Panc1 (cell line): ENCODE data around the gene CAV1.

Source experiments
- POLR2AphosphoS5 ChIP-seq: IDR thresholded peaks from 2 replicates; pipeline ENCODE4 v1.6.1; 2012; ENCODE audit warnings: mild to moderate bottlenecking, low read depth, low read length, moderate library complexity
- SIN3A ChIP-seq: IDR thresholded peaks from 2 replicates; pipeline ENCODE4 v1.6.1; 2012; ENCODE audit warnings: low read depth, mild to moderate bottlenecking, low read length, moderate library complexity, borderline replicate concordance; ENCODE audit not compliant: insufficient read depth
- TCF7L2 ChIP-seq: IDR thresholded peaks from 2 replicates; pipeline ENCODE4 v1.6.1; 2011; ENCODE audit warnings: mild to moderate bottlenecking, low read depth, low read length, inconsistent platforms
- TF ChIP-seq, protein P1 (sequence below): fragments of 450-650 bp; IDR thresholded peaks from 2 replicates; pipeline ENCODE4 v1.5.1; 2017; ENCODE audit warnings: mild to moderate bottlenecking
- TF ChIP-seq, protein P2 (sequence below), 2 experiments: IDR thresholded peaks; 2 replicates each; pipeline ENCODE4 v1.6.1; 2011 to 2012; ENCODE audit warnings: low read depth in 2 of 2, control low read depth in 1 of 2, low read length in 1 of 2, mild to moderate bottlenecking in 1 of 2, moderate library complexity in 1 of 2; ENCODE audit not compliant: insufficient read depth in 1 of 2

DNA sequence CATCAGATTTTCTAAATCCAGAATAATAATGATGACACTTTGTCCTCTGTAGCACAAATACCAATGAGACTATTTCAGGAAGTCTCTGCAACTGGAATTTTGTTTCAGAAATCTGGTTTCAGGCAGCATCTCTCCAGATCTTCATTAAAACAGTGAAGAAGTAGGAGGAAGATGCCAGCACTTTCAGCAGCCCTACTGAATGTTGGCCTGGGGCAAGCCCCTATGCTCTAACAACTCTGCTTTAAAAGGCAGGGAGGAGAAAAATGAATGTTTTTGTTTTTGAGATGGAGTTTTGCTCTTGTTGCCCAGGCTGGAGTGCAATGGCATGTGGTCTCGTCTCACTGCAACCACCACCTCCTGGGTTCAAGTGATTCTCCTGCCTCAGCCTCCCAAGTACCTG, 7.2 kb upstream of the CAV1 start:
- TF ChIP-seq, protein P1, sequence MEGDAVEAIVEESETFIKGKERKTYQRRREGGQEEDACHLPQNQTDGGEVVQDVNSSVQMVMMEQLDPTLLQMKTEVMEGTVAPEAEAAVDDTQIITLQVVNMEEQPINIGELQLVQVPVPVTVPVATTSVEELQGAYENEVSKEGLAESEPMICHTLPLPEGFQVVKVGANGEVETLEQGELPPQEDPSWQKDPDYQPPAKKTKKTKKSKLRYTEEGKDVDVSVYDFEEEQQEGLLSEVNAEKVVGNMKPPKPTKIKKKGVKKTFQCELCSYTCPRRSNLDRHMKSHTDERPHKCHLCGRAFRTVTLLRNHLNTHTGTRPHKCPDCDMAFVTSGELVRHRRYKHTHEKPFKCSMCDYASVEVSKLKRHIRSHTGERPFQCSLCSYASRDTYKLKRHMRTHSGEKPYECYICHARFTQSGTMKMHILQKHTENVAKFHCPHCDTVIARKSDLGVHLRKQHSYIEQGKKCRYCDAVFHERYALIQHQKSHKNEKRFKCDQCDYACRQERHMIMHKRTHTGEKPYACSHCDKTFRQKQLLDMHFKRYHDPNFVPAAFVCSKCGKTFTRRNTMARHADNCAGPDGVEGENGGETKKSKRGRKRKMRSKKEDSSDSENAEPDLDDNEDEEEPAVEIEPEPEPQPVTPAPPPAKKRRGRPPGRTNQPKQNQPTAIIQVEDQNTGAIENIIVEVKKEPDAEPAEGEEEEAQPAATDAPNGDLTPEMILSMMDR = no peak
- TF ChIP-seq POLR2AphosphoS5 = no peak
- no peak for TF ChIP-seq TCF7L2
- TF ChIP-seq, protein P2, sequence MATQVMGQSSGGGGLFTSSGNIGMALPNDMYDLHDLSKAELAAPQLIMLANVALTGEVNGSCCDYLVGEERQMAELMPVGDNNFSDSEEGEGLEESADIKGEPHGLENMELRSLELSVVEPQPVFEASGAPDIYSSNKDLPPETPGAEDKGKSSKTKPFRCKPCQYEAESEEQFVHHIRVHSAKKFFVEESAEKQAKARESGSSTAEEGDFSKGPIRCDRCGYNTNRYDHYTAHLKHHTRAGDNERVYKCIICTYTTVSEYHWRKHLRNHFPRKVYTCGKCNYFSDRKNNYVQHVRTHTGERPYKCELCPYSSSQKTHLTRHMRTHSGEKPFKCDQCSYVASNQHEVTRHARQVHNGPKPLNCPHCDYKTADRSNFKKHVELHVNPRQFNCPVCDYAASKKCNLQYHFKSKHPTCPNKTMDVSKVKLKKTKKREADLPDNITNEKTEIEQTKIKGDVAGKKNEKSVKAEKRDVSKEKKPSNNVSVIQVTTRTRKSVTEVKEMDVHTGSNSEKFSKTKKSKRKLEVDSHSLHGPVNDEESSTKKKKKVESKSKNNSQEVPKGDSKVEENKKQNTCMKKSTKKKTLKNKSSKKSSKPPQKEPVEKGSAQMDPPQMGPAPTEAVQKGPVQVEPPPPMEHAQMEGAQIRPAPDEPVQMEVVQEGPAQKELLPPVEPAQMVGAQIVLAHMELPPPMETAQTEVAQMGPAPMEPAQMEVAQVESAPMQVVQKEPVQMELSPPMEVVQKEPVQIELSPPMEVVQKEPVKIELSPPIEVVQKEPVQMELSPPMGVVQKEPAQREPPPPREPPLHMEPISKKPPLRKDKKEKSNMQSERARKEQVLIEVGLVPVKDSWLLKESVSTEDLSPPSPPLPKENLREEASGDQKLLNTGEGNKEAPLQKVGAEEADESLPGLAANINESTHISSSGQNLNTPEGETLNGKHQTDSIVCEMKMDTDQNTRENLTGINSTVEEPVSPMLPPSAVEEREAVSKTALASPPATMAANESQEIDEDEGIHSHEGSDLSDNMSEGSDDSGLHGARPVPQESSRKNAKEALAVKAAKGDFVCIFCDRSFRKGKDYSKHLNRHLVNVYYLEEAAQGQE (IDR thresholded peaks at IDR 0.05; ENCODE audit: insufficient read depth in 1 of 2, low read depth in 2 of 2, low read length in 1 of 2) = no peak
- no peak for TF ChIP-seq SIN3A
